Fibroblast of skin of scalp (primary cell): ENCODE data around the gene HOXA4.
A peak's percentile ranks its signal among the peaks of the same experiment; 100 is the strongest.

Experiments used
- DNase-seq: peaks from one replicate; pipeline ENCODE4 v3.0.0-alpha.2; 2013

The HOXA4 gene

DNA sequence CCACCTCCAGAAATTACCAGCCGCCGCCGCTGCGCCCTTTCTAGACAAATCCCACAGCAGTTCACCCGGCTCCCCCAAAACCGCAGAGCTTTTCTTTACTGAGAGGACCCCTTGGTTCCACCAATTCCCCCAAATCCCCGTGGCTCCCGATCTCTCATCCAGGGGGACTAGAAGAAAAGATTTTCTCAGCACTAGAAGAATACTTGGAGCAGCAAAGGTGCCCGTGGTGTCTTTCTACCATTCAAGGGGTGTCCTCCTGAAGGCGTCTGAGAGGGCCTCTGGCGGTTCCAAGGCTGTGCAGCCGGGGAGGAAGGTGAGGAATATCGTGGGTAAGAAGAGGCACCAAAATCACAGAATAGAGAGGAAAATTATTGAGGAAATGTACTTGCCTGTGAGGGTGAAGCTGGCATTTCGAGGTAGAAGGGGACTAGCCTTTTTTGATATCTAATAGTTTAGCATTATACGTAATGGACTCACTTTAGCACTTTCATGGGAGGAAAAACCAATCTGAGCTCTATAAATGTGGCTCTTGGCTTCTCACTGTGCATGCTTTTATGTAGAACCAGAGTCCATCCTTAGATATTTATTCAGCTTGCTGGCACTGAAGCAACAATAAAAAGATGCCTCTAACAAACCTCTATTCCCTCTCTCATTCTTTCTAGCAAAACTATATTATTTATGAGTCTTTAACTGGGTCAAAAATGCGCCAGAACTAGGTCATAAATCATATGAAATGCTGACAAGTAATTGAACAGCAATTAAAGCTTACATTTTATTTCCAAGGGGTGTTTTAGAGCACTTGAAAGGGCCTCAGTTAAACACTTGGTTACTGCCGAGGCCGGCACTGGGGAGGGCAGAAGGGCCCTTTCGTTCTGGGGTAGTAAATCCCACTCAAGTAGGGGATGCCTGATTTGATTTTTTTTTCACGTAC is 14.3 kb downstream of the HOXA4 start:
- DNase-seq, result no peak

DNA sequence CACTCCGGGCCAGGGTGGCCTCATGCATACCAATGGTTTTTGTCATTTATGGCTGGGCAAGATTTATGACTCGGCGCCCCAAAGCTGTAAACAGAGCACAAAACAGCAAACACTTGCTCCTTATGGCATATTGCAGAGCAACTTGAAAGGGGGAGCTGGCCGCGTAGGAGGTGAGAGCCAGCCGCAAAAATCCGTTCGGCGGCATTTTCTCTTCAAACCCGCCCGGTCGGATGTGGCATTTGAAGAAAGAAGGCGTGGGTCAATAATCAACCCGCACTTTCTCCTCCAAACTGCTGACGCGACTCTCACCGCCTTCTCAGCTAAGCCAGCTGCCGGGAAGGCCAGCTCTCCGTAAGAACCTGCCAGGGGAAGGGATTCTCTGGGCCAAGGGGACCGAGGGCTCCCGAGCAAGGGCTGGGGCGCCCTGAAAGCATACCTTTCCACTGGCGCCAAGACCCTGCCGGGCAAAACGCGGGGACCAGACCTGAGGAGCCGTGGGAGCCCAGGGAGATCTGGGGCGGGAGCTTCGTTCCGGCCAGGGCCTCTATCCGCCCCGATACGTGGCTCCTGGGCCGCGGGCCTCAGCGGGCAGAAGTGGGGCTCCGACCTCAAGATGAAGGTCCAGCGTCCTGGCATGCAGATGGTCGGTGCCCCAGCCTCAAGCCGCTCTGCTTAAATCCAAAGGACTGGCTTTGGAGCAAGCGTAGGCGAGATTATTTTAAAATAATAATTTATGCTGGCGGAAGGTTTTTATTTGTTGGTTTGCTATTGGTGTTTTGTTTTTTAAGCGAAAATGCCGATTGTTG is 15.1 kb downstream of the HOXA4 start:
- no peak for DNase-seq

DNA sequence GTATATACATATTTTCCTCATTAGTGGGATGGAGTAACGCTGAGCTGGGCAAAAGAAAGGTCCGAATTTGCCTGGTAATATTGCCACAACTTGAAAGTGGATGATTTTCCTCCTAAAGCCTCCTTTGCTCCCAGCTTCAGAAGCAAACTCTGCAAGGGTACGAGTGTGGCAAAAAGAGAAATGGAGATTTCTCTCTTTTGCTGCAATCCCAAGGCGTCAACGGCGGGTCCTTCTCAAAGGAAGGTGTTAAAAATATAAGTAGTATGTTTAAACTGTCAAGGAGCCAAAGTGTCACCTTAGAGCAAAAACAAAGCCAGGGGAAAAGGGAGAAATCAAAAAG is 15.7 kb downstream of the HOXA4 start:
- DNase-seq, result no peak

DNA sequence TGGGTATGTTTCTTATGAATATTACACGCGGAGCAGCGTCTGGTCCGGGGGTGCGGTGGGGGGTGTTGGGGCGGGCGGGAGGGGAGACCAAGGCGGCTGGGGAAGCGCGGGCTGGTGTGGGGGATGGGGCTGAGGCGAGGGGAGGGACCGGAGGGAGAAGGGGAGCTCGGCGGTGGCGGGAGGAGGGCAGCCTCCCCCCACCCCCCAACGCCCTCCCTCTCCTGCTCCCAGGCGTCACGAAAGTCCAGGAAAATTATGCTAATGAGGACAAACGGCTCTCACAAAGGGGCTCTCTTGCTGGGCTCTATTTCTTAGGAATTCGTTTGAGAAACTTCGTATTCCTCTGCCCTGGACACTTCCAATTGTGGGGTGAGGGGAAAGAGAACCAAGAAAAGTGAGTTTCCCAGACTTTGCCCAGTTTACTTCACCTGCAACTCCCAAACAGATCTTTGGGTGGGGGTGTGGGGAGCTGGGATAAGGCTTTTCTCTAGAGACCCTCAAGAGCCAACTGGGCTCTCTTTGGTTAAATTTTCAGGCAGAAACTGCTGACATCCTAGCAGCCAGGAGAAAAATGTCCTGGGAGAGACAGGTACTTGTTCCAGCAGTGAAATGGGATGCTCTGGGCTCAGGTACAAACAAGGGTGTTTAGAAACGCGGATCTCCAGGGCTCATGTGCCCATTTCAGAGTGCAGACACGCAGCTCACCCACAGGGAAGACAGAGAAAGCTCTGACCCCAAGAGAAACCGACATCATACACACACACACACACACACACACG is 16.4 kb downstream of the HOXA4 start:
- no peak for DNase-seq

DNA sequence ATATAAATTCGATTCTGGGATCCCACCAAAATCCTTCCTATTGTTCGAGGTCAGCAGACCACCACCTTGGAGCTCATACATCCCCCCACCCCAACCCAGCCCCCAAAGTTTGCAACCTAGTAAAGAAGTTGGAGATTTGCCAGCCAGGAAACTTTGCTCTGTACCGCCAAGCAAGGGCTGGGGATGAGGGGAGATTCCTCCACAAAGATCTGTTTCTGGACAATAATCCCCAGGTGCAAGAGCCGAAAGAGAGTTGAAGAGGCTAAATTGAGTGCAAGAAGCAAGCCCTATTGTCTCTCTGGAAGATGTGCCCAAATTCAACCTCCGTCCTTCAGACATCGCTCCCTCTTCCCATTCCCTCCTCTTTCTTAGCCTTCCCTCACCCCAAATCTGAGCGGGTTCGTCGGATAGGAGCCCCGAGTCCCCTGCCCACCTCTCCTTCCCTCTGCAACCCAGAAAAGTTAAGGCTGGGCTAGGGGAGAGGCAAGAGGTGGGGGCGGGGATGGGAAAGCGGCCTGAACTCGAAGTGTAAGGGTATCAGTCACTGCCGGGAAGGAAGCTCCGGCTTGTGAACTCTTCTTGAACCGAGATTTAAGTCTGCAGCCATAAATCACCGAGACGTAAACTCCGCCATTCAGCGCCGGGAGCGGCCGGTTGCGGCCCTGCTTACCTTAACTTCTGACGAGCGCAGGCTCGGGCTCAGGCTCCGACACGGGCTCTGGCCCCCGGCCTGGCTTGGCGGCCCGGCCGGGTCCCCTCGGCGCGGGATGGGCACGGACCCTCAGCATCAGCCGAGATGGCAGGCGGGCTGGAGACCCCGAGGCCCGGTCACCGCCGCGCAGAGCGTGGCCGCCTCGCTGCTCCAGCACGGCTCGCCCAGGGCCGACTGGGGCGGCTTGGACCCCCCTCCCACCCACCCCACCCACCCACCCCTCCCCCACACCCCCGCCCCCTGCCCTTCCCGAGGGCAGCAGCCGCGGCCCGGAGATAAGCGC is 17.3 kb downstream of the HOXA4 start:
- no peak for DNase-seq

DNA sequence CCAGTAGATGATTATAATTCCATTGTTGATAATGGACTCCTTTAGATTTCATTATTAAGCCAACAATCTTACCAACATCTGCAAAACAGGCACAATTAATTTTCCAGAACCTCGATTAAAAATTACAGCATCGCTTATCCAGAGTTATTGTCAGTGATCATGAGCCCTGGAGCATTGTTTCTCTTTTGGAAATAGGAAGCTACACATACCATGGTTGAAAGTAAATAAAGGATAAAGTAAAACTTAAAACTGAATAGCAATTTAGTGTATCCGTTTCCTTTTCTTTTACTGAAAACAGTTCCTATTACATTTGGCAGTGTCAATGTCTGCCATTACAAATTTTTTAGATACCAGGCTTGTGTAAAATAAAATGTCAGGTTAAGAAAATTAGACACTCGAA is 18.2 kb downstream of the HOXA4 start:
- no peak for DNase-seq

DNA sequence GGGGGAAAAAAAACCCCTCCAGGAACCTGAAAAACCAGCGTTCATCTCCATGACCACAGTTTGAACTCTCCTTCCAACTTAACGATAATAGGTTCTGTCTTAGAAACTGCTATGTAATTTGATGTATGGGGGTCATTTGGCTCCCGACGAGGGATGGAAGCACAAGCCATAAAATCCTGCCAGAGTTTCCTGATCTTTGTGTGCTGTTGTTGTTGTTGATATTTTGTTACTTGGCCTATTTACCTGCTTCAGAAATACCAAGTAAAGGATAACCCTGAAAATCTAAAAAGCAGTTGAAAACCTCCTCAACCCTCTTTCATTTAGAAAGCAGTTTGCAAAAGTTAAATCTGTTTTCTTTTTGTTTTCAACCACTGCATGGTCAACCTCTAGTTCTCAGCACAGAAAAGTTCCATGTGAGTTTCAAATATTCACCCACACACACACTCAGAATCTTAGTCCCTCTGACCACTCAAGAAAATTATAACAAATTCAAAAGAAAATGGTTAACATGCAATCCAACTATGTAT is 18.7 kb downstream of the HOXA4 start:
- no peak for DNase-seq

DNA sequence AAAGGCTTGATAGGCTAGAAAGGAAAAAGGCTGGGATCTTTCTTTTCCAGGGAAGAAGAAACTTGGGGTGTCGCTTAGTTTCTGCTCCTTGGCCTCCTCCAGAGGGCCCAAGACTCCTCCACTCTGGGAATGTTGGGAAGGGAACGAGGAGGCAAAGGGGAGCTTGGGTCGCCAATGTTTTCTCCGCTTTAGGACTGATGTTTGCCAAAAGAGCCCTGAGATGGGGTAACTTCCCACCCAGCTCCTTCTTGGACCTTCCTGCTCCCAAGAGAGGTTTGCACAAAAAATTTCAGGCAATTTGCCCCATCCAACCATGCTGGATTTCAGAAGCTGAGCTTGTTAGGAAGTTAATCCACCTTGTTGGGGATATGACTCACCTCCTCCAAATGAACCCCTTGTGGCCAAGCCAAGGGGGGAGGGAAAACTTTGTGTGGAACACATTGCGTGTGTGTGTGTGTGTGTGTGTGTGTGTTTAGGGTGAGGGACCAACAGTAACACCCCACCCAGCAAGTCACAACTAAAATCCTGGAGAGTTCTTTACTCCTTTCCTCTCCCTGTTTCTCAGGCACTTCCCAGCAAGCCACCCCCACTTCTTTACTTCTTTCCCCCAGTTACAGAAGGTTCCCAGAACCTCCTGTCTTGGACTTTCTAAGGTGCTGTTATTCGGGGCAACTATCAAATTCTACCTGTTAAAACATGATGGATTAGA is 19.4 kb downstream of the HOXA4 start:
- no peak for DNase-seq

DNA sequence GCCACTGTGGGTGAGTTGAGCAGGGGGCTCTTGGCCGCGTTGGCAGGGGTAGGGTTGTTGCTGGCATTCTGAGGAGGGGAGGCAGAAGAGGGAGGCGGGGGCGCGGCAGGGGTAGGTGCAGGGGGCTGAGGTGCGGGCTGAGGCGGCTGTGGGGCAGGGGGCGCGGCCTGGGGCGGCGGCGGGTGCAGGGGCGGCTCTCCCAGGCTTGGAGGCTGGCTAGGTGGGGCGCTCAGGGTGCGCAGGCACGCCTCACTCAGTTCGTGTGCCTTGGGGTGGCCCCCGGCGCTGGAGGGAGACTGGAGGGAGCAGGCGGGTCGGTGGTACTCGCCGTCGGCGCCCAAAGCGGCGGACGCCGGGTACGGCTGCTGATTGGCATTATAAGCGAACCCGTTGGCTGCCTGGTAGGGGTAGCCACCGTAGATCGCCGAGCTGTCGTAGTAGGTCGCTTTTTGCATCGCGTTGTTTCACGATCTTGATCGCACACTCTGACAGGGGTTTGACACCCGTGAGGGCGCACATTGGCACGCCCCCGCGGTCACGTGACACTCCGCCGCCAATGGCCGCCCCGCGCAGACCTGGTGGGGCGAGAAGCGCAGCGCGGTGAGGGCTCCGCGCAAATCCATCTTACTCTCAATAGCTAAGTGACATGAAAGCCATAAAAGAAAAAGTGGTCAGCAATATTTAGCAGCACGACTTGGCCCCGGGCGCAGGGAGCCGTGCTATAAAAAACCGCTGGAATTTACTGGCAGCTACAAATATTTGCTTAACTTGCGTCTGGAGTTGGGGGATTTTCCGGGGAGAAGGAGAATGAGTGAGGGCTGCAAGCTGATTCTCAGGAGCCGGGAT is 20.1 kb downstream of the HOXA4 start:
- peak; percentile 9 for DNase-seq

DNA sequence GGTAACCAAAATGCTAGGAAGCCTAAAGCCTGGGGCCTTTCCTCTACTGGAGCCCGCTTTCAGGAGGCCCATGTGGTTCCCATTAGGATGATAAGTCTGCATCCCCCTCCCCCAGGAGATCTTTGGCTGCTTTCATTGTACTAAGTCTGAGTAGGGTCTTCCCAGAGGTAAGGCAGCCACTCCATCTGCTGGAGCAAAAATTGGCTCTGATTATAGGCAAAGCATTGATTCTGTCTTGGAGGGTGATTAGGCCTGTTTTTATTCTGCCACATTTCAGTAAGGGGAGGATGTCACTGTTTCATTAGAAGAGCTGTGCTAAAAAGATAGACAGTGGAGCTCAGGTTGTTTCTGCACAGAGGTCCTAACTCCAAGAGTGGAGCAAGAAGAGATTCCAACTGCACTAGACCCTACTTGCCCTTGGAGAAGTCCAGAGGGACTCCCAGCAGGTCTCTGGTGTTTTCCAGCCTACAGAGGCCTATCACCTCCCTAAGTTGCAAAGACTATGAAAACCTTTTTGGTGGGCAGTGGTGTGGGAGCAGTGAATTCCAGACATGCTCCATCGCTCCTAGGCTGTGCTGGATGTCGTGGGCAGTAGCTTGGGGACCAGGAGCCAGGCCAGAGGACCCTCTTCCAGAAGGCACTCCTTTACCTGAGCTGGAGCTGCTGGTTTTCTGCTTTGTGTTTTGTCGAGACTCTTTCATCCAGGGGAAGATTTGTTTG is 20.9 kb downstream of the HOXA4 start:
- DNase-seq, result no peak

DNA sequence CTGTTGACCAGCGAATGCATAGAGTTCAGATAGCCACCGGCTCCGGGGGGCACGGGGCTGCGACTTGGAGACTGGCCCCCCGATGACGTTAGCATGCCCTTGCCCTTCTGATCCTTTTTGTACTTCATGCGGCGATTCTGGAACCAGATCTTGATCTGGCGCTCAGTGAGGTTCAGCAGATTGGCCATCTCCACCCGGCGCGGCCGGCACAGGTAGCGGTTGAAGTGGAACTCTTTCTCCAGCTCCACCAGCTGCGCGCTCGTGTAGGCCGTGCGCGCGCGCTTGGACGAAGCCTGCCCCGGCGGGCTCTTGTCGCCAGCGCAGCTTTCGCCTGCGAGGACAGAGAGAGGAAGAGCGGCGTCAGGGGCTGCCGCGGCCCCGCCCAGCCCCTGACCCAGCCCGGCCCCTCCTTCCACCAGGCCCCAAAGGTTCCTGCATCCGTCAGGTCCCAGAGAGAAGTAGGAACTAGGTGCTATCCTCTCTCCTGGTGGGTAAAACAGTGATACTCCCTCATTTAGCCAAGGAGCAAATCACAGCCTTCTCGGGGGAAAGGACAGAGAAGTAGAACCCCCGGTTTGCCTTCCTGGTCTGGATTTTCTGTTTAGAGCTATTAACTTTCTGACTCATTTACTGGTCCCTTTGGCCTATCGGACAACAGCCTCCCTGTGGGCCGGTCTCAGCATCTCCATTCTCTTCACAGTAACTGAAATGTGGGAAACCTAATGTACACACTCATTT is 22.0 kb downstream of the HOXA4 start:
- no peak for DNase-seq

DNA sequence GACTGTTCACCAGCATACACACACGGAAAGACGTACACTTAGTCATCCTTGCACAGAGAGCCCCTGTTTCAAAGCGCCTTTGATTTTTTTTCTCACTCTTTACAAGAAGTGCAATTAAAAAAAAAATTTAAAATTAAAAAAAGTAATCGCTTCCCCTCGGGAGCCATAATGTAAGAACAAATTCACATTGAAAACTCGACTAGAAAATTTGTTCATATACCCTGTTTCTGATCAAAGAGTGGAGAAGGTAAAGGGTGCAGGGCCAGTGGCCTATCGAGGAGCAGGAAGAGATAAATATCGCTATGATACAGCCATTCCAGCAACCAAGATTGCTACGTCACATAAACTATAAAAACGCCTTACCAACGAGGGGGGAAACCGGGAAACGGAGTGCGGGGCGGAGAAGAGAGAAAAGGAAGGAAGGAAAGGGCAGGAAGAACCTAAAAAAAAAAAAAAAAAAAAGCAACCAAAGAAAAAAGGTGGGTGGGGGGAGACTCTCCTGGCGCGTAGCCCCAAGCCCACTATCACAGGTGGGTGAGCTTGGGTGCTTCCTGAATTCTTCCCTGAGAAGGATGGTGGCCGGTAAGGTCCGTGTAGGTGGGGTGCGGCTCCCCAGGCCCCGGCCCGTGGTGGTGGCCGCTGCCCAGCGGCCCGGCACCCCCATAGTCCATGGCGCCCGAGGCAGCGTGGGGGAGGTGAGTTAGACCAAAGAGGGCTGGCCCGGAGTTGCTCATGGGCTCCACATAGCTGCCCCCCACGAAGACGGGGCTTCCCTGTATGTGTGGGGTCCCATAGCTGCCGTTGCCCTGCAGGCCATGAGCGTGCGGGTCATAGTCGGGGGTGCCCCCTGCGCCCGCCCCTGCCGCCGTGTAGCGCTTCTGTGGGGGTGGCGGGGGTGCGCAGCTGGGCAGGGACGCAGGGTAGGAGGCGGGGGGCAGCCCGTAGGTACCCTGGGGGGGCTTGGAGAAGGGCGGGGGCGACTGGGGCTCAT is 22.9 kb downstream of the HOXA4 start:
- no peak for DNase-seq

DNA sequence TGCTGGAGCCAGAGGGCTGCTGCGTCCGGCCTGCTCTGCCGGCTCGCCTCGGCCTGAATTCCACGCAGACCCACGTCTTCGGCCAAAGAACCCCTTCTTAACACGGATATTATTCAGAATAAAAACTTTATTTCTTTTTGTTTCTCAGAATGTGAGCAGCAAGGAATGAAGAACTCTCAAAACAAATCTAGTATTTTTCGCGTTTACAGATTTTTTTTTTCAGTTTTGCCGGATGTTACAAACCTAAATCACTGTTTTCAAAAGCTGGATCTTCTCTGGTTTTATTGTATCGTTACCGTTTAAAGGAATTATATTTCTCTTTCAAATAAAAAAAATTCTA is 23.7 kb downstream of the HOXA4 start:
- DNase-seq, result no peak

DNA sequence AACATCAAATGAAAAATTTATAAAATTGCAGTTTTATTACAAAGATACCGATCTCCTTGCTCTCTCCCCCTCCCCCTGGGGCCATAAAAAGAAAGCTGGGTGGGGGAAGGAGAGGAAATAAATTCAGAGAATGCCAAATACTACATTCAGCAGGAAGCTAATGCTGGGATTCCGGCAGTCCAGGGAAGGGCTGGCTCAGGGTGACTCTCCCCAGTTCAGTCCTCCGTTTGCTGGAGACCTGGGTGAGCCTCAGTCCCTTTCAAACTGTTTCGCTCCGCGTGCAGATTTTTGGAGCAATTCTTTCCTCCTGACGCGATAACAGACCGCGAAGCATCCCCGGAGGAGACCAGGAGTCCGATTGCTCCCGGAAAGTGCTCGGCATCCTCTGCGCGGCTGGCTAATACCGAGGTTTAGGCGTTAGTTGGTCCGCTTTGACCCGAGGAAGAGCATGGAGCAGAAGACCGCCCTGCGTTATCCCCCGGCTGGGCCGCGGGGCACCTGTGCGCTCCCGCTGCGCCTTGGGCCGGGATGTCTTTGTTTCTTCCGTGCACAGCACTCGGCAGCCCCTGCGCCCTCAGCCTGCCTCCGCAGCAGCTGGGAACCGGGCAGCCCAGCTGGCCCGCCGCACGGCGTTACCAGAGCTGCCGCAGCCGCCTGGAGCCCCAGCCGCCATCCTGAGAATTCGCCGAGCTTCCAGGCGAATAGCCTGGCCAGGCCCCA is 24.2 kb downstream of the HOXA4 start:
- no peak for DNase-seq

DNA sequence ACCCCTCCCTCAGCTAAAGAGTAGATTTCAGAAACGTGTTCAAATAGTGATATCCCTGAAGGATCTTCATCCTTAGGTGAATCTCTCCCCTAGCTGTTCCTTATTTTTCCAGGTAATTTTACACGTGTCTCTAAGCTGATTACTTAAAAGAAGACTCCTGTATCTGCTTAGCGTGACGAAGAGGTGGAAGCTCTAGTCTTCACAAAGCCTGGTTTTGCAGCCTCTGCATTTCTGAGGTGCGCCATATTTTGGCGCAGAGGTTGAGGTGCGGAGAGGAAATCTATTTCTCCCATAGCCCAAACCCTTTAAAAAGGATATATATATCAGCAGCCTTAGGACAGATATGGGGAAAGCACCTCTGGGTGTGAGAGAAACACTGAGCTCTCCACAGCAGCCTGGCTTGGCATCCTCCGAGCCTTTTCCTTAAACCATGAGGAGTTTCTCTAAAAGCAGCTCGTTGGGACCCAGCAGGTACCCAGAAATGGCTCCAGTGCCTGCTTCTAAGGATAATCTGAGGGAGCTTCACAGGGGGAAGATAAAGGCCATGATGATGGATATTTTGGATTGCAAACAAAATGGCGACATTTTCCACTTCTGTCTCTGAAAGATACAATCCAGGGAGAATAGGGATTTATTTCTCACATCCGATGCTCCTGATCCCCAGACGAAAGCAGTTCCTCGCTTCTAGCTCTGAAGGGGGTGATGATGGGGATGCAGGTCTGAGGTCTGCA is 25.1 kb downstream of the HOXA4 start:
- no peak for DNase-seq
